ENCODE measurements around the gene ZNF620. TPM values are rescaled to one million over a fixed set of nuclear protein-coding genes. Genes with fewer than 3 reads are reported as not detected.
A peak's percentile ranks its signal among the peaks of the same experiment; 100 is the strongest.

The ZNF620 gene
- total and polyA plus RNA-seq, 9 donors: 1.4 to 4.2 (median 3.7) TPM

- TF ChIP-seq POLR2A (IDR thresholded peaks at IDR 0.05): no peak
- no peak for TF ChIP-seq EP300 (IDR thresholded peaks at IDR 0.05)
- TF ChIP-seq, protein P1, sequence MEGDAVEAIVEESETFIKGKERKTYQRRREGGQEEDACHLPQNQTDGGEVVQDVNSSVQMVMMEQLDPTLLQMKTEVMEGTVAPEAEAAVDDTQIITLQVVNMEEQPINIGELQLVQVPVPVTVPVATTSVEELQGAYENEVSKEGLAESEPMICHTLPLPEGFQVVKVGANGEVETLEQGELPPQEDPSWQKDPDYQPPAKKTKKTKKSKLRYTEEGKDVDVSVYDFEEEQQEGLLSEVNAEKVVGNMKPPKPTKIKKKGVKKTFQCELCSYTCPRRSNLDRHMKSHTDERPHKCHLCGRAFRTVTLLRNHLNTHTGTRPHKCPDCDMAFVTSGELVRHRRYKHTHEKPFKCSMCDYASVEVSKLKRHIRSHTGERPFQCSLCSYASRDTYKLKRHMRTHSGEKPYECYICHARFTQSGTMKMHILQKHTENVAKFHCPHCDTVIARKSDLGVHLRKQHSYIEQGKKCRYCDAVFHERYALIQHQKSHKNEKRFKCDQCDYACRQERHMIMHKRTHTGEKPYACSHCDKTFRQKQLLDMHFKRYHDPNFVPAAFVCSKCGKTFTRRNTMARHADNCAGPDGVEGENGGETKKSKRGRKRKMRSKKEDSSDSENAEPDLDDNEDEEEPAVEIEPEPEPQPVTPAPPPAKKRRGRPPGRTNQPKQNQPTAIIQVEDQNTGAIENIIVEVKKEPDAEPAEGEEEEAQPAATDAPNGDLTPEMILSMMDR (IDR thresholded peaks at IDR 0.05): no peak
- intact Hi-C loops (cut with DNase I): no loop called here
- H3K27me3 ChIP-seq: no peaks in the 10 kb centered on the region
- H3K9me3 ChIP-seq: no peaks in the 10 kb centered on the region
- peaks cover 7% of the 10 kb centered on the region for H3K4me1 ChIP-seq (ENCODE audit: insufficient read depth)
- no peak overlapping the region for H3K4me3 ChIP-seq
- WGBS, 3 donors: 71 to 89% (median 75%) methylated on average over 3 of the region's 3 CpGs
- no peak overlapping the region for H3K27ac ChIP-seq
- DNase-seq: no peak
- no peaks in the 10 kb centered on the region for H3K36me3 ChIP-seq
Observed at GRCh38 chr3:40521254-40521653, 15.4 kb downstream of the ZNF620 start.

- WGBS, 3 donors: 44 to 49% (median 46%) methylated on average over 2 of the region's 2 CpGs
- intact Hi-C loops (cut with DNase I): no loop called here
- no peaks in the 10 kb centered on the region for H3K36me3 ChIP-seq
Observed at GRCh38 chr3:40523781-40524180, 17.9 kb downstream of the ZNF620 start.

DNA sequence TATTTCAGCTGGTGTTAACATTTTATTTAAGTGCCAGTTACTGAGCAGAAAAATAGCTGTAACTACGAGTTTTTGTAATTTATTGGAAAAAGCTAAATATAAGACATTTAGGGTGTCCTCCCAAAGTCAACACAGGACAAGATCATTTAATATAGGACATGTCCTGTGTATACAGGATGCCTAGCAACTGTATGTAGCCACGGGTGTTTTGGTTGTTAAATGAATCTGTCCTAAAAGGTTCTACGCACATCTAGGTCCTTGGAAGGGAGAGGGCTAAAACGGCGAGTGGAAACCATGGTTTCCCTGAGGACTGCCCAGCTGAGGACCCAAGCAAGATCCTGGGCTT lies 18.4 kb downstream of the ZNF620 start:
- no peak for DNase-seq
- H3K4me3 ChIP-seq: peak overlapping the region; percentile 51
- peaks cover 0 to 3% of the 10 kb centered on the region in 2 donors for H3K9me3 ChIP-seq
- no peaks in the 10 kb centered on the region for H3K27me3 ChIP-seq
- TF ChIP-seq POLR2A (IDR thresholded peaks at IDR 0.05): no peak
- TF ChIP-seq, protein P1 (IDR thresholded peaks at IDR 0.05): no peak
- TF ChIP-seq EP300 (IDR thresholded peaks at IDR 0.05): no peak
- H3K27ac ChIP-seq: peak overlapping the region; percentile 54 to 72
- WGBS, 3 donors: 26 to 29% (median 27%) methylated on average over 5 of the region's 5 CpGs
- intact Hi-C loops (cut with DNase I): no loop called here
- H3K36me3 ChIP-seq: no peaks in the 10 kb centered on the region
- H3K4me1 ChIP-seq (ENCODE audit: insufficient read depth): peaks cover 7% of the 10 kb centered on the region

More at GRCh38 chr3:40523781-40524180, 17.9 kb downstream of the ZNF620 start:
- TF ChIP-seq POLR2A (IDR thresholded peaks at IDR 0.05): no peak
- TF ChIP-seq EP300 (IDR thresholded peaks at IDR 0.05): no peak
- TF ChIP-seq, protein P1 (IDR thresholded peaks at IDR 0.05): no peak
- peaks cover 7% of the 10 kb centered on the region for H3K4me1 ChIP-seq (ENCODE audit: insufficient read depth)
- no peak overlapping the region for H3K27ac ChIP-seq
- no peak overlapping the region for H3K4me3 ChIP-seq
- DNase-seq: no peak
- H3K9me3 ChIP-seq: no peaks in the 10 kb centered on the region
- H3K27me3 ChIP-seq: no peaks in the 10 kb centered on the region

GRCh38 chr3:40524568-40525285 lies 18.9 kb downstream of the ZNF620 start, which contains the start of gene ZNF621:
Gene ZNF621 (plus strand): TSS chr3:40524960. CDS start chr3:40525841, 881 bp downstream.
- peaks cover 7% of the 10 kb centered on the region for H3K4me1 ChIP-seq (ENCODE audit: insufficient read depth)
- DNase-seq: peak; percentile 88 to 94 (median 90)
- H3K9me3 ChIP-seq: peaks cover 0 to 6% of the 10 kb centered on the region in 2 donors
- peak within 1 kb of the TSS; percentile 51 for H3K4me3 ChIP-seq
- WGBS, 3 donors: 0 to 1% (median 1%) methylated on average over 37 to 59 of the region's 59 CpGs
- H3K27me3 ChIP-seq: no peaks in the 10 kb centered on the region
- intact Hi-C loops (cut with DNase I): no loop called here
- no peaks in the 10 kb centered on the region for H3K36me3 ChIP-seq
- peak within 1 kb of the TSS; percentile 54 to 72 for H3K27ac ChIP-seq
- TF ChIP-seq POLR2A (IDR thresholded peaks at IDR 0.05): peak; percentile 88
- TF ChIP-seq EP300 (IDR thresholded peaks at IDR 0.05): no peak
- TF ChIP-seq, protein P1 (IDR thresholded peaks at IDR 0.05): no peak
